IMR-90 (cell line): Measurements from ENCODE around the gene GADD45A. TPM values are rescaled to one million over a fixed set of nuclear protein-coding genes. Genes with fewer than 3 reads are reported as not detected.

Experiments used
- ATAC-seq: fragments of 200-7000 bp; cut with Tn5 transposase; 2 replicates; pipeline ENCODE4 v1.9.1; 2020; ENCODE audit warnings: low read depth, mild to moderate bottlenecking, moderate library complexity
- BruUV-seq: library from RNA; stranded (reverse); fragments of 400-500 nt; replicated peaks from 2 replicates; lab custom pipeline; 2021; lab: Mats Ljungman, UMichigan
- CTCF ChIA-PET: fragments of 300-600 bp; formaldehyde crosslinking; extraction: SDS; loops from one replicate; lab custom pipeline; 2021; ENCODE audit warnings: antibody characterized with exemption; lab: Yijun Ruan, JAX
- POLR2A ChIA-PET: fragments of 300-600 bp; sonication (Branson Sonifier 250); formaldehyde crosslinking; loops from one replicate; lab custom pipeline; 2022; ENCODE audit warnings: antibody characterized with exemption; ENCODE audit not compliant: unreplicated experiment; lab: Charles Lee
- DNase-seq: peaks from one replicate; pipeline ENCODE4 v3.0.0; 2013
- H2AFZ ChIP-seq: replicated peaks from 2 replicates; pipeline ENCODE3; 2013; ENCODE audit warnings: low read length, mild to moderate bottlenecking; ENCODE audit not compliant: poor library complexity
- H2AK5ac ChIP-seq: 2 replicates; pipeline ENCODE4 v1.6.1; 2013; ENCODE audit warnings: low read depth, low read length, inconsistent platforms
- H2AK9ac ChIP-seq: replicated peaks from 2 replicates; pipeline ENCODE3; 2013; ENCODE audit warnings: mild to moderate bottlenecking, low read depth, low read length, moderate library complexity; ENCODE audit not compliant: poor library complexity
- H2BK120ac ChIP-seq: 2 replicates; pipeline ENCODE4 v1.6.1; 2013; ENCODE audit warnings: low read depth, low read length, inconsistent platforms
- H2BK15ac ChIP-seq: 3 replicates; pipeline ENCODE4 v1.6.1; 2013; ENCODE audit warnings: low read depth, low read length, inconsistent platforms
- H2BK20ac ChIP-seq: 2 replicates; pipeline ENCODE4 v1.6.1; 2013; ENCODE audit warnings: low read depth, mild to moderate bottlenecking, inconsistent platforms, low read length, moderate library complexity
- H2BK5ac ChIP-seq: 2 replicates; pipeline ENCODE4 v1.6.1; 2013; ENCODE audit warnings: mild to moderate bottlenecking, low read depth, low read length, inconsistent platforms; ENCODE audit not compliant: poor library complexity, severe bottlenecking
- H3K14ac ChIP-seq: replicated peaks from 2 replicates; pipeline ENCODE4 v1.6.1; 2013; ENCODE audit warnings: low read depth, low read length, inconsistent platforms
- H3K18ac ChIP-seq: 2 replicates; pipeline ENCODE4 v1.6.1; 2013; ENCODE audit warnings: low read depth, low read length, control low read depth
- H3K23ac ChIP-seq: 2 replicates; pipeline ENCODE4 v1.6.1; 2013; ENCODE audit warnings: low read depth, low read length, inconsistent platforms
- H3K27ac ChIP-seq: 2 replicates; pipeline ENCODE4 v1.5.1; 2013; ENCODE audit warnings: mild to moderate bottlenecking, control low read depth, low read length; ENCODE audit not compliant: insufficient read depth
- H3K27me3 ChIP-seq: 2 replicates; pipeline ENCODE4 v1.6.1; 2013; ENCODE audit warnings: low read length; ENCODE audit not compliant: control insufficient read depth, insufficient read depth
- H3K36me3 ChIP-seq: 2 replicates; pipeline ENCODE4 v1.6.1; 2013; ENCODE audit warnings: low read length, mixed read lengths; ENCODE audit not compliant: control insufficient read depth, insufficient read depth
- H3K4ac ChIP-seq: 2 replicates; pipeline ENCODE4 v1.6.1; 2013; ENCODE audit warnings: low read depth, low read length, inconsistent platforms
- H3K4me1 ChIP-seq: 2 replicates; pipeline ENCODE4 v1.6.1; 2013; ENCODE audit warnings: low read length, mixed read lengths; ENCODE audit not compliant: control insufficient read depth, insufficient read depth
- H3K4me2 ChIP-seq: 2 replicates; pipeline ENCODE4 v1.6.1; 2013; ENCODE audit warnings: low read depth, mild to moderate bottlenecking, control low read depth, low read length, moderate library complexity
- H3K4me3 ChIP-seq: 2 replicates; pipeline ENCODE4 v1.5.1; 2013; ENCODE audit warnings: low read depth, mild to moderate bottlenecking, control low read depth, low read length, moderate library complexity; ENCODE audit not compliant: insufficient read depth
- H3K56ac ChIP-seq: 2 replicates; pipeline ENCODE4 v1.6.1; 2013; ENCODE audit warnings: low read length, inconsistent platforms; ENCODE audit not compliant: insufficient read depth; ENCODE audit errors: extremely low read depth
- H3K79me1 ChIP-seq, 2 experiments: 2 replicates each; pipeline ENCODE4 v1.6.1; 2013; ENCODE audit warnings: low read length in 2 of 2, inconsistent platforms in 1 of 2, low read depth in 1 of 2
- H3K9ac ChIP-seq: 2 replicates; pipeline ENCODE4 v1.6.1; 2013; ENCODE audit warnings: low read depth, low read length, control low read depth
- H3K9me1 ChIP-seq: 2 replicates; pipeline ENCODE4 v1.6.1; 2013; ENCODE audit warnings: low read length, inconsistent platforms; ENCODE audit not compliant: insufficient read depth
- H3K9me3 ChIP-seq: 2 replicates; pipeline ENCODE4 v1.6.1; 2013; ENCODE audit warnings: low read length; ENCODE audit not compliant: control insufficient read depth, insufficient read depth
- H4K20me1 ChIP-seq: 2 replicates; pipeline ENCODE4 v1.6.1; 2013; ENCODE audit warnings: low read length, inconsistent platforms; ENCODE audit not compliant: insufficient read depth
- H4K5ac ChIP-seq: 2 replicates; pipeline ENCODE4 v1.6.1; 2013; ENCODE audit warnings: mild to moderate bottlenecking, low read depth, low read length, control low read depth
- H4K8ac ChIP-seq, 2 experiments: 2 replicates each; pipeline ENCODE4 v1.6.1; 2013; ENCODE audit warnings: low read depth in 2 of 2, low read length in 2 of 2, control low read depth in 1 of 2, inconsistent platforms in 1 of 2
- H4K91ac ChIP-seq: 2 replicates; pipeline ENCODE4 v1.6.1; 2013; ENCODE audit warnings: low read depth, low read length, inconsistent platforms; ENCODE audit not compliant: insufficient read depth
- BHLHE40 ChIP-seq: fragments of 150-350 bp; IDR thresholded peaks from 2 replicates; pipeline ENCODE4 v1.6.1; 2016; ENCODE audit warnings: mild to moderate bottlenecking, low read depth, low read length
- CEBPB ChIP-seq: IDR thresholded peaks from 2 replicates; pipeline ENCODE4 v1.6.1; 2012; ENCODE audit warnings: low read depth, low read length, improper control_type of control experiment
- FOS ChIP-seq: fragments of 150-350 bp; IDR thresholded peaks from 2 replicates; pipeline ENCODE4 v1.6.1; 2016; ENCODE audit warnings: low read depth, low read length
- MAFK ChIP-seq: IDR thresholded peaks from 2 replicates; pipeline ENCODE4 v1.6.1; 2012; ENCODE audit warnings: low read depth, low read length, improper control_type of control experiment
- MAZ ChIP-seq: IDR thresholded peaks from 2 replicates; pipeline ENCODE4 v1.6.1; 2012; ENCODE audit warnings: low read depth, mild to moderate bottlenecking, low read length, improper control_type of control experiment, moderate library complexity, borderline replicate concordance
- MXI1 ChIP-seq: IDR thresholded peaks from 2 replicates; pipeline ENCODE4 v1.6.1; 2012; ENCODE audit warnings: low read depth, mild to moderate bottlenecking, low read length, moderate library complexity, borderline replicate concordance
- NFE2L2 ChIP-seq: fragments of 150-350 bp; IDR thresholded peaks from 2 replicates; pipeline ENCODE4 v1.6.1; 2016; ENCODE audit warnings: low read depth, mild to moderate bottlenecking, low read length
- WGBS, 2 experiments: methylation state at CpG; one replicate each; pipeline versions ENCODE4 v1.1.5 to v1.1.7; 2013; ENCODE audit warnings: missing lambda C conversion rate in 2 of 2; ENCODE audit not compliant: insufficient read length in 1 of 2; ENCODE audit errors: extremely low coverage in 2 of 2; 5-methylcytosine and 5-hydroxymethylcytosine counted together
- dilution Hi-C: fragments of 300-500 bp; cut with HindIII; formaldehyde crosslinking; loops from one replicate; pipeline ENCODE4 v1.14.3; 2018; ENCODE audit warnings: low sequenced_read_pairs; ENCODE audit not compliant: unreplicated experiment
- in situ Hi-C: fragments of 300-500 bp; cut with MboI; formaldehyde crosslinking; loops from 3 replicates; pipeline ENCODE4 v1.14.3; 2019; ENCODE audit warnings: low sequenced_read_pairs, inconsistent platforms, mixed read lengths
- intact Hi-C: fragments of 100-400 bp; cut with micrococcal nuclease; formaldehyde crosslinking; loops from 2 replicates; pipeline ENCODE4 v1.10.0; 2022
- polyA plus RNA-seq, 3 experiments: library from polyadenylated mRNA; depleted of rRNA; stranded (reverse); fragments of >200 nt; gene quantifications; 2 replicates each; pipeline ENCODE4 v1.2.3, GENCODE V29; 2012; ENCODE audit warnings: low replicate concordance in 1 of 3
- total RNA-seq: library from RNA; depleted of rRNA; stranded (reverse); fragments of >200 nt; gene quantifications from 2 replicates; pipeline ENCODE4 v1.2.3, GENCODE V29; 2012
- TF ChIP-seq, protein P1 (sequence below): fragments of 150-350 bp; IDR thresholded peaks from 2 replicates; pipeline ENCODE4 v1.6.1; 2017; ENCODE audit warnings: mild to moderate bottlenecking, antibody characterized with exemption, low read length, low read depth

The GADD45A gene
- total and polyA plus RNA-seq, 2 of the 4 experiments (the other 2 are of a cell fraction) = 10.9 to 114 TPM

DNA sequence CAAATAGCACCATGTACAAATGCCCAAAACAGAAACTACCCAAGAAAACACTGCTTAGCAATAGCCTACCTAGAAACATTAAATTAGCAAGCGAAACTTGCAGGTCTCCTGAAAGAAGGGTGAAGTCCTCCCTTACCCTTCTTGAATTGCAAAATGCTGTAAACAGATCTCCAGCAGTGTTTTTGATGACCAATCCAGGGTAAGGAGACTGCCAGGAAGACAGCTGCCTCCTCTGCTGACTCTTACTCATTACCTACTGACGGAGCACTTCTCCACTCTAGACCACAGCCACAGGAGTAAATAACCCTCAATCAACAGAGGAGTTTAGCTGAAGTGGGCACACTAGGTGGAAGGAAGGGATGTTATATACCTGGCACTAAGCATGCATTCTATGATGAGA, 32.2 kb upstream of the GADD45A start:
- peaks cover 8% of the 10 kb centered on the region for H3K9me1 ChIP-seq
- dilution Hi-C loops = no loop called here
- POLR2A ChIA-PET = no interaction called here
- no peak overlapping the region for H3K4me3 ChIP-seq
- no peaks in the 10 kb centered on the region for H3K79me1 ChIP-seq
- H3K9ac ChIP-seq = no peak overlapping the region
- TF ChIP-seq MAZ (no peak), FOS (peak; percentile 55; the same call in 1 of the 2 replicates), CEBPB (peak; percentile 89), MAFK (peak; percentile 40), MXI1 (no peak), NFE2L2 (peak; percentile 63; the same call in 1 of the 2 replicates), BHLHE40 (0 out of 2 replicates have a peak, but pooled peaks have one; percentile 3)
- TF ChIP-seq, protein P1, sequence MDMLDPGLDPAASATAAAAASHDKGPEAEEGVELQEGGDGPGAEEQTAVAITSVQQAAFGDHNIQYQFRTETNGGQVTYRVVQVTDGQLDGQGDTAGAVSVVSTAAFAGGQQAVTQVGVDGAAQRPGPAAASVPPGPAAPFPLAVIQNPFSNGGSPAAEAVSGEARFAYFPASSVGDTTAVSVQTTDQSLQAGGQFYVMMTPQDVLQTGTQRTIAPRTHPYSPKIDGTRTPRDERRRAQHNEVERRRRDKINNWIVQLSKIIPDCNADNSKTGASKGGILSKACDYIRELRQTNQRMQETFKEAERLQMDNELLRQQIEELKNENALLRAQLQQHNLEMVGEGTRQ = peak; percentile 19; the same call in 1 of the 2 replicates
- H4K91ac ChIP-seq = no peak overlapping the region
- no CpG with 5 or more reads among the region's 2 CpGs for WGBS, 2 experiments
- H4K5ac ChIP-seq = no peak overlapping the region
- no peak overlapping the region for H3K4ac ChIP-seq
- H4K8ac ChIP-seq = peak overlapping the region in 1 of 2 experiments; percentile 50; a peak in 2 of 4 replicates
- no peak overlapping the region for H2BK15ac ChIP-seq
- 0 out of 2 replicates have a peak overlapping the region, but pooled peaks have one; percentile 10 for H3K18ac ChIP-seq
- H2BK120ac ChIP-seq = peak overlapping the region; percentile 16; the same call in 1 of the 2 replicates
- H3K27me3 ChIP-seq = no peaks in the 10 kb centered on the region
- H3K23ac ChIP-seq = no peak overlapping the region
- intact Hi-C loops = no loop called here
- H2AK9ac ChIP-seq = peak overlapping the region; percentile 73
- H2BK5ac ChIP-seq = no peak overlapping the region
- in situ Hi-C loops = no loop called here
- H2AFZ ChIP-seq = peak overlapping the region; percentile 61
- ATAC-seq (peak; percentile 85), DNase-seq (peak; percentile 91)
- H4K20me1 ChIP-seq = no peaks in the 10 kb centered on the region
- CTCF ChIA-PET = no interaction called here
- H2AK5ac ChIP-seq = no peak overlapping the region
- no peak overlapping the region for H3K27ac ChIP-seq
- H3K14ac ChIP-seq = no peak overlapping the region
- no TSS peak for BruUV-seq
- H3K56ac ChIP-seq = no peak overlapping the region
- H3K36me3 ChIP-seq = no peaks in the 10 kb centered on the region
- H3K9me3 ChIP-seq = no peaks in the 10 kb centered on the region
- peak overlapping the region; percentile 20; the same call in 1 of the 2 replicates for H3K4me2 ChIP-seq
- H3K4me1 ChIP-seq = peaks cover 10% of the 10 kb centered on the region
- no peak overlapping the region for H2BK20ac ChIP-seq
